HG03095 (cell line): Measurements from ENCODE around the gene CHI3L1.

Source experiments
- ATAC-seq: cut with Tn5 transposase; IDR thresholded peaks from one replicate; pipeline ENCODE4 v1.9.1; 2021; ENCODE audit warnings: moderate library complexity; ENCODE audit not compliant: unreplicated experiment

The CHI3L1 gene

GRCh38 chr1:203169770-203170520 lies 16.6 kb downstream of the CHI3L1 start:
- ATAC-seq = no peak

GRCh38 chr1:203168991-203169390 lies 17.5 kb downstream of the CHI3L1 start:
- no peak for ATAC-seq

- ATAC-seq = no peak
These were observed 18.2 kb downstream of the CHI3L1 start for GRCh38 chr1:203168256-203168786.

- ATAC-seq = no peak
These were observed 18.6 kb downstream of the CHI3L1 start for GRCh38 chr1:203167913-203168200.

- no peak for ATAC-seq
These were observed 19.2 kb downstream of the CHI3L1 start for GRCh38 chr1:203167026-203167912.

GRCh38 chr1:203166192-203166940 lies 20.1 kb downstream of the CHI3L1 start:
- no peak for ATAC-seq

- no peak for ATAC-seq
These were observed 20.7 kb downstream of the CHI3L1 start for GRCh38 chr1:203165800-203166161.

GRCh38 chr1:203165101-203165799 lies 21.3 kb downstream of the CHI3L1 start:
- no peak for ATAC-seq

- no peak for ATAC-seq
These were observed 22.4 kb downstream of the CHI3L1 start for GRCh38 chr1:203163891-203164635.

- ATAC-seq = no peak
These were observed 24.1 kb downstream of the CHI3L1 start for GRCh38 chr1:203162403-203162802.

- ATAC-seq = no peak
These were observed 24.8 kb downstream of the CHI3L1 start for GRCh38 chr1:203161703-203162102.

GRCh38 chr1:203161175-203161574 lies 25.3 kb downstream of the CHI3L1 start:
- ATAC-seq = no peak

- ATAC-seq = no peak
These were observed 26.7 kb downstream of the CHI3L1 start for GRCh38 chr1:203159844-203160243.

GRCh38 chr1:203158960-203159665 lies 27.4 kb downstream of the CHI3L1 start:
- ATAC-seq = no peak

- ATAC-seq = no peak
These were observed 28.1 kb downstream of the CHI3L1 start for GRCh38 chr1:203158423-203158822.

- no peak for ATAC-seq
These were observed 30.2 kb downstream of the CHI3L1 start for GRCh38 chr1:203156280-203156679.

GRCh38 chr1:203153989-203154821 lies 32.3 kb downstream of the CHI3L1 start:
- ATAC-seq = no peak
